Pancreas (tissue), 10 donors: ENCODE measurements around the gene MSGN1. TPM values are rescaled to one million over a fixed set of nuclear protein-coding genes. Genes with fewer than 3 reads are reported as not detected.

ENCODE experiments used
- ATAC-seq, 4 donors: fragments of 200-7000 bp; cut with Tn5 transposase; one replicate each; pipeline versions ENCODE4 v1.8.0 to v1.9.1; 2020; ENCODE audit warnings: mild to moderate bottlenecking in 4 of 4, moderate library complexity in 4 of 4
- DNase-seq, 6 donors: peaks; one replicate each; pipeline ENCODE4 v3.0.0-alpha.2; 2020
- FAIRE-seq: peaks from 2 replicates; lab custom pipeline; 2012; peaks lifted over from hg19 to GRCh38; lab: Jason Lieb, UNC
- H3K27ac ChIP-seq, 4 donors: fragments of 200-600 bp; sonication (generic); 1 replicate in 3 of 4; 2 replicates in 1 of 4; pipeline versions ENCODE4 v1.5.0 to v1.8.0; 2020
- H3K27me3 ChIP-seq, 4 donors: fragments of 200-600 bp; one replicate each; pipeline ENCODE4 v1.8.0; 2021
- H3K36me3 ChIP-seq, 3 donors: fragments of 200-600 bp; sonication (generic) in 1 of 3; one replicate each; pipeline versions ENCODE4 v1.5.0 to v1.8.0; 2020 to 2021
- H3K4me1 ChIP-seq, 3 donors: fragments of 200-600 bp; one replicate each; pipeline ENCODE4 v1.8.0; 2021
- H3K4me3 ChIP-seq, 4 donors: fragments of 200-600 bp; sonication (generic) in 2 of 4; one replicate each; pipeline versions ENCODE4 v1.5.0 to v1.8.0; 2020 to 2021
- H3K9me3 ChIP-seq, 4 donors: fragments of 200-600 bp; one replicate each; pipeline ENCODE4 v1.8.0; 2021
- CTCF ChIP-seq, 4 donors: fragments of 200-600 bp; sonication (generic) in 3 of 4; IDR thresholded peaks; one replicate each; pipeline versions ENCODE4 v1.5.0 to v1.8.0; 2021; ENCODE audit warnings: antibody characterized with exemption in 4 of 4
- WGBS, 2 donors: extraction: QIAGEN DNeasy Blood & Tissue Kit; methylation state at CpG; one replicate each; pipeline ENCODE4 v1.1.7; 2013; 5-methylcytosine and 5-hydroxymethylcytosine counted together
- intact Hi-C, 3 donors: fragments of 100-400 bp; cut with DNase I; formaldehyde crosslinking; loops; one replicate each; pipeline versions ENCODE4 v1.11.1 to v1.14.2; 2022
- polyA plus RNA-seq, 2 donors: library from polyadenylated mRNA; stranded (reverse); fragments of 200-250 nt; gene quantifications; one replicate each; pipeline ENCODE4 v1.2.3, GENCODE V29; 2013
- total RNA-seq, 6 donors: library from RNA; stranded (reverse); fragmentation: NEBNext Ultra II Directional in 4 of 6; extraction: Animal tissue kit (Norgen Biotek cat#: 25700) in 4 of 6; gene quantifications; one replicate each; pipeline versions ENCODE4 v1.2.1 to v1.2.4, GENCODE V29; 2021 to 2023
- donor health status: healthy with polysubstance abuse.
- donor health status: DM: no; HTN: no; CAD: no; lungs with moderate emphysema.
- donor health status: DM: no; HTN: no; CAD: no.
- donor health status: control.
- donor health status: control.
- donor health status: Bipolar disorder and iron deficiency.
- donor health status: DM: yes; HTN: yes; CAD: no.
- donor health status: DM: no; HTN: no; CAD: no.
- donor health status: DM: no; HTN: no; CAD: no.
- donor health status: DM: yes; HTN: yes; CAD: no.

The MSGN1 gene
- total and polyA plus RNA-seq, 8 donors, result not detected

GRCh38 chr2:17803497-17803896 lies 12.8 kb upstream of the MSGN1 start:
- Histone ChIP-seq H3K36me3 (no peaks in the 10 kb centered on the region), H3K4me3 (no peak overlapping the region), H3K27me3 (no peaks in the 10 kb centered on the region), H3K27ac (no peak overlapping the region), H3K4me1 (no peaks in the 10 kb centered on the region), H3K9me3 (no peaks in the 10 kb centered on the region)
- intact Hi-C loops, result no loop called here
- TF ChIP-seq CTCF (IDR thresholded peaks at IDR 0.05), result no peak
- WGBS, 2 donors, result 26 to 33% methylated on average over 3 of the region's 3 CpGs
- FAIRE-seq (no peak), ATAC-seq (no peak), DNase-seq (no peak)

GRCh38 chr2:17804358-17804757 lies 11.9 kb upstream of the MSGN1 start:
- intact Hi-C loops, result no loop called here

GRCh38 chr2:17805166-17805565 lies 11.1 kb upstream of the MSGN1 start:
- no peaks in the 10 kb centered on the region for H3K27me3 ChIP-seq
- no peak overlapping the region for H3K27ac ChIP-seq
- no peaks in the 10 kb centered on the region for H3K9me3 ChIP-seq
- no peaks in the 10 kb centered on the region for H3K36me3 ChIP-seq
- no peak overlapping the region for H3K4me3 ChIP-seq
- no peak for TF ChIP-seq CTCF (IDR thresholded peaks at IDR 0.05)
- FAIRE-seq, result no peak
- intact Hi-C loops, result no loop called here
- 60 to 73% methylated on average over 2 of the region's 2 CpGs for WGBS, 2 donors
- DNase-seq, result no peak
- ATAC-seq, result peak in 1 of 4 donors; percentile 67
- H3K4me1 ChIP-seq, result no peaks in the 10 kb centered on the region

More at GRCh38 chr2:17804358-17804757, 11.9 kb upstream of the MSGN1 start:
- Histone ChIP-seq H3K27me3 (no peaks in the 10 kb centered on the region), H3K9me3 (no peaks in the 10 kb centered on the region), H3K4me3 (no peak overlapping the region), H3K36me3 (no peaks in the 10 kb centered on the region), H3K4me1 (no peaks in the 10 kb centered on the region), H3K27ac (no peak overlapping the region)
- TF ChIP-seq CTCF (IDR thresholded peaks at IDR 0.05), result no peak
- ATAC-seq (peak in 2 of 4 donors; percentile 41 to 52), DNase-seq (no peak), FAIRE-seq (no peak)
- WGBS, 2 donors, result 52 to 69% methylated on average over 3 of the region's 3 CpGs

- 83 to 85% methylated on average over 8 of the region's 8 CpGs for WGBS, 2 donors
Measured at GRCh38 chr2:17805717-17806363, 10.4 kb upstream of the MSGN1 start.

More at GRCh38 chr2:17805717-17806363, 10.4 kb upstream of the MSGN1 start:
- no peak for DNase-seq
- Histone ChIP-seq H3K27ac (no peak overlapping the region), H3K27me3 (no peaks in the 10 kb centered on the region), H3K36me3 (no peaks in the 10 kb centered on the region), H3K4me3 (no peak overlapping the region), H3K4me1 (no peaks in the 10 kb centered on the region), H3K9me3 (no peaks in the 10 kb centered on the region)
- ATAC-seq, result no peak
- no peak for TF ChIP-seq CTCF (IDR thresholded peaks at IDR 0.05)
- no peak for FAIRE-seq
- intact Hi-C loops, result no loop called here
